ENCODE results near the gene SLC2A6.

DNA sequence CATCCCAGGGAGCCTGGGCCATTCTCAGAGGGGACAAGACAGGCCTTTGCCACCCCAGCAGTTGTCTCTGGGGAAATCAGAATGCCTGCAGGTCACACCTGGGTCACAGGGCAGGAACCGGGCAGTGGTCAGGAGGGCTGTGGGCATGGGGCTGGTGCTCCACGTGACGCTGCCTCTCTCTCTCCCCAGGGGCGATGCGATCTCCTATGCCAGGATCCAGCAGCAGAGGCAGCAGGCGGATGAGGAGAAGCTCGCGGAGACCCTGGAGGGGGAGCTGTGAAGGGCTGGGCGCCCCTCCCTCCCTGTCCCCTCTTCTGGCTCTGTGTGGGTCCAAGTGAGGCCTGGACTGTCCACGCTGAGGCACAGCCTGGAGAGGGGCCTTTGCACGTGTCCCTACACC is 10.5 kb downstream of the SLC2A6 start:
- TF ChIP-seq, protein P1, sequence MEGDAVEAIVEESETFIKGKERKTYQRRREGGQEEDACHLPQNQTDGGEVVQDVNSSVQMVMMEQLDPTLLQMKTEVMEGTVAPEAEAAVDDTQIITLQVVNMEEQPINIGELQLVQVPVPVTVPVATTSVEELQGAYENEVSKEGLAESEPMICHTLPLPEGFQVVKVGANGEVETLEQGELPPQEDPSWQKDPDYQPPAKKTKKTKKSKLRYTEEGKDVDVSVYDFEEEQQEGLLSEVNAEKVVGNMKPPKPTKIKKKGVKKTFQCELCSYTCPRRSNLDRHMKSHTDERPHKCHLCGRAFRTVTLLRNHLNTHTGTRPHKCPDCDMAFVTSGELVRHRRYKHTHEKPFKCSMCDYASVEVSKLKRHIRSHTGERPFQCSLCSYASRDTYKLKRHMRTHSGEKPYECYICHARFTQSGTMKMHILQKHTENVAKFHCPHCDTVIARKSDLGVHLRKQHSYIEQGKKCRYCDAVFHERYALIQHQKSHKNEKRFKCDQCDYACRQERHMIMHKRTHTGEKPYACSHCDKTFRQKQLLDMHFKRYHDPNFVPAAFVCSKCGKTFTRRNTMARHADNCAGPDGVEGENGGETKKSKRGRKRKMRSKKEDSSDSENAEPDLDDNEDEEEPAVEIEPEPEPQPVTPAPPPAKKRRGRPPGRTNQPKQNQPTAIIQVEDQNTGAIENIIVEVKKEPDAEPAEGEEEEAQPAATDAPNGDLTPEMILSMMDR (IDR thresholded peaks at IDR 0.05 in 4 of 5, conservative IDR thresholded peaks at IDR 0.05 in 1 of 5) = no peak
- TF ChIP-seq POLR2A (IDR thresholded peaks at IDR 0.05) = no peak
